ENCODE measurements around the gene BMPER.

DNA sequence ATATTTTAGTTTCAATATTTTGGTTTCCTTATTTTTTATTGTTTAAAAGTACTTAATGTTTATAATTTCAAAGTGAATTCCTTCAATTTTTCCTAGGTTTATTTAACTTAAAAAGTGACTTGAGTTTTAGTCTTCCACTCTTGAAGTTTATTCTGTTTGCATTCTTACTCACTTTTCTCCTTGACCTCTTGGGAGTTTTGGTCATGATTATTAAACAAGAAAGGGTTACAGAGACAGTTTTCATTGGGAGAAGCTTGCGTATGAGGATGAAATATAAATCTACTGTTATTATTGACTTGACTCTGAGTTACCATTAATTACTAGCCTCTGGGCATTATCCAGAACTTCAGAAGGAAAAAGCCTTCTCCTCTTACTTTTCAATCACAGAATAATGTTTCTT, 216.0 kb downstream of the BMPER start:
- no peak for TF ChIP-seq POLR2A (IDR thresholded peaks at IDR 0.05)
- TF ChIP-seq, protein P1, sequence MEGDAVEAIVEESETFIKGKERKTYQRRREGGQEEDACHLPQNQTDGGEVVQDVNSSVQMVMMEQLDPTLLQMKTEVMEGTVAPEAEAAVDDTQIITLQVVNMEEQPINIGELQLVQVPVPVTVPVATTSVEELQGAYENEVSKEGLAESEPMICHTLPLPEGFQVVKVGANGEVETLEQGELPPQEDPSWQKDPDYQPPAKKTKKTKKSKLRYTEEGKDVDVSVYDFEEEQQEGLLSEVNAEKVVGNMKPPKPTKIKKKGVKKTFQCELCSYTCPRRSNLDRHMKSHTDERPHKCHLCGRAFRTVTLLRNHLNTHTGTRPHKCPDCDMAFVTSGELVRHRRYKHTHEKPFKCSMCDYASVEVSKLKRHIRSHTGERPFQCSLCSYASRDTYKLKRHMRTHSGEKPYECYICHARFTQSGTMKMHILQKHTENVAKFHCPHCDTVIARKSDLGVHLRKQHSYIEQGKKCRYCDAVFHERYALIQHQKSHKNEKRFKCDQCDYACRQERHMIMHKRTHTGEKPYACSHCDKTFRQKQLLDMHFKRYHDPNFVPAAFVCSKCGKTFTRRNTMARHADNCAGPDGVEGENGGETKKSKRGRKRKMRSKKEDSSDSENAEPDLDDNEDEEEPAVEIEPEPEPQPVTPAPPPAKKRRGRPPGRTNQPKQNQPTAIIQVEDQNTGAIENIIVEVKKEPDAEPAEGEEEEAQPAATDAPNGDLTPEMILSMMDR (IDR thresholded peaks at IDR 0.05): no peak

All from lower leg skin (tissue), 3 donors.